ENCODE results near the gene PSMB5.

Gene PSMB5

GRCh38 chr14:23058654-23059504 is 24.2 kb upstream of the PSMB5 start:
- DNase-seq, result no peak

GRCh38 chr14:23057757-23058653 is 23.3 kb upstream of the PSMB5 start:
- no peak for DNase-seq

- DNase-seq, result no peak
Measured at GRCh38 chr14:23056956-23057756, 22.5 kb upstream of the PSMB5 start, which contains the start of gene CDH24. CDH24 (minus strand) TSS chr14:23057520; CDS start chr14:23055733, 1,787 bp downstream.

GRCh38 chr14:23056145-23056955 is 21.6 kb upstream of the PSMB5 start:
- DNase-seq, result no peak

GRCh38 chr14:23055621-23056144 is 21.0 kb upstream of the PSMB5 start:
- DNase-seq, result no peak

- DNase-seq, result no peak
Measured at GRCh38 chr14:23055147-23055550, 20.4 kb upstream of the PSMB5 start.

- DNase-seq, result no peak
Measured at GRCh38 chr14:23054000-23054811, 19.5 kb upstream of the PSMB5 start.

- DNase-seq, result no peak
Measured at GRCh38 chr14:23053426-23053825, 18.7 kb upstream of the PSMB5 start.

GRCh38 chr14:23052671-23053070 is 18.0 kb upstream of the PSMB5 start:
- no peak for DNase-seq

- DNase-seq, result no peak
Measured at GRCh38 chr14:23052182-23052623, 17.5 kb upstream of the PSMB5 start.

GRCh38 chr14:23051141-23052057 is 16.7 kb upstream of the PSMB5 start:
- DNase-seq, result no peak

- no peak for DNase-seq
Measured at GRCh38 chr14:23049011-23049410, 14.3 kb upstream of the PSMB5 start.

GRCh38 chr14:23047751-23048693 is 13.3 kb upstream of the PSMB5 start:
- DNase-seq, result no peak

GRCh38 chr14:23047034-23047634 is 12.4 kb upstream of the PSMB5 start:
- DNase-seq, result no peak

- no peak for DNase-seq
Measured at GRCh38 chr14:23045419-23046357, 11.0 kb upstream of the PSMB5 start.

GRCh38 chr14:23044840-23045239 is 10.1 kb upstream of the PSMB5 start:
- no peak for DNase-seq

GRCh38 chr14:23043754-23044153 is 9.1 kb upstream of the PSMB5 start:
- no peak for DNase-seq

All from NCI-H1436 (cell line).